ENCODE measurements around the gene REC114.
"Not testable (repeated sequence)": the region's sequence is repeated elsewhere in the genome, so short reads cannot be mapped to it uniquely, and the experiment has no call there.

Gene REC114

DNA sequence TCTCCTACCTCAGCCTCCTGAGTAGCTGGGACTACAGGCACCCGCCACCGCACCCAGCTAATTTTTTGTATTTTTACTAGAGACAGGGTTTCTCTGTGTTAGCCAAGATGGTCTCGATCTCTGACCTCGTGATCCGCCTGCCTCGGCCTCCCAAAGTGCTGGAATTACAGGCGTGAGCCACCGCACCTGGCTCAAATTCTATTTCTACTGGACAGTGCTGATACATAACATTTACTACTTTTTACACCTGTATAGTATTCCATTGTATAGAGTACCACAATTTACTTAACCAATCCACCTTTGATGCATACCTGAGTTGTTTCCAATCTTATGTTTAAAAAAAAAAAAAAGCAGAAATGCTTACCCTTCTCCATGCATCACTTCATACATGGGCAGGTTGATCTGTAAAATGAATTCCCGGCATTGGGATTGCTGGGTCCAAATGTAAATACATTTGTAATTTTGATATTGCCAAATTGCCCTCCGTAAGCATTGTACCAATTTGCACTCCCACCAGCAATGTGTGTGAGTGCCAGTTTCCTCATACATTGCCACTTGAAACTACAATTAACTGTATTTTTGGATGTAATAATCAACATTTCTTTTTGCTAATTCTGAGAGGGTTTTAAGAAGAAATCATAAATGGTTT lies 95.7 kb downstream of the REC114 start:
- no peak for DNase-seq

DNA sequence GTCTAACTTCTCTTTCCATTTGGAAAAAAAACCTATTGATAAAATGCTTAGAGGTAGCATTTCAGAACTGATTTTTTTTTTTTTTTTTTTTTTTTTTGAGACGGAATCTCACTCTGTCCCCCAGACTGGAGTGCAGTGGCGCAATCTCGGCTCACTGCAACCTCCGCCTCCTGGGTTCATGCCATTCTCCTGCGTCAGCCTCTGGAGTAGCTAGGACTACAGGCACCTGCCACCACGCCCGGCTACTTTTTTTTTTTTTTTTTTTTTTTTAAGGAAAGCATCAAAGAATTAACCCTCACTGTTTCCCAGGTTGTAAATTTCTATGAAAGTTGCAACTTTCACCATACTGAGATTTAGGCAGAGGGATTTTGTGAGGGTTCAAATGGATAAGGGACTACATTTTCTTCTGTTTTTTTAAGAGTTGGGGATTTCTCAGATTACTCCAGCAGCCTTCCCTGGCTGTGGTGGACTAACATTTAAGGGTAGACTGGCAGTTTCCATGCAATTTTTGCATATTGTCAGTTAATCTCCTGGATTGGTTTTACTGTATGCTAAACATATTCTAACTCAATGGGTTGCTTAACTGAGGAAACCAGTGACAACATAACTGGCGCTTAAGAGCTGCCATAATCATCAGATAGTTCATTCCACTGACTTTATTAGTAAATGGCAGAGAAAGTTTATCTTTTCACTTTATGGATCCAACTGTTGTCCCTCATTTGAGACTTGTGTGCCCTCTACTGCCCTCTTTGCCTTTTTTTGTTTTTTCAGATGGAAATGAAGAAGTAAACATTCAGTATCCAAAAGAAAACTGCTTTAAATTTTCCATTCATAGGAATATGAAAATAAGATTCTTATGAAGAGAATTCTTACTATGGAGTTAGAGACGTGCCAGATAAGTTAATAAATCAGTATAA lies 96.5 kb downstream of the REC114 start:
- peak; percentile 29 for DNase-seq

DNA sequence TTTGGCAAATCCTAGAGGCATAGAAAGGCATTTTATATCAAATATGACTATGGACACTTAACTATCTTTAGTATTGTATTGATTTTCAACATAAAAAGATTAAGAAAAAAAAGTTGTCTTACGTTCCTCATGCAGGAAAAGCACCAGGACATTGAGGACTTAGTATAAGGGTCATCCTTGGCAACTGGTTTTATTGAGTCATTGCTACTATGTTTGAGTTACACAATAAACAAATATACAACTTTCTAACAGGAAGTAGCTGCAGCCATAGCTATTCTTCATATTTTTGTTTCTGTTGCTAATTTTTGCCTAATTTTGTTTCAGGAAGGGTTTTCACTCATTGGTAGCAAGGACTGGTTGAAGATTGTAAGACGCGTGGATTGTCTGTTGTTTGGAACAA lies 97.2 kb downstream of the REC114 start:
- DNase-seq = no peak

DNA sequence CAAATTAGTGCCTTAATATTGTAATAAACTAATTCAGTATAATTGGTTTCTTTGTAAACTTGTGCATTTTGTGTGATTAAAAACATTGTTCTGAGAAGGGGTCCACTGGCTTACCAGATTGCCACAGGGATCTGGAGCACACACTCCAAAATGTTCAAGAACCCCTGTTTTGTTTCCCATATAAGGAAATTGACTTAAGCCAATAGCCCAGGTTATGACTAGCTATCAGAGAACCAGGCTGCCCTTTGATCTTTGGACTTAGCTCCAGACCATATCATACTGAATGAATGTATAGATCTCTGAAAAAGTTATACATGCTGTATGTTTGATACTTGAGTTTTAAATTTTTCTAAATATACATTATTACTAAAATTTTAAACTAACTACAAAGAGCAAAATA lies 98.5 kb downstream of the REC114 start:
- DNase-seq = no peak

DNA sequence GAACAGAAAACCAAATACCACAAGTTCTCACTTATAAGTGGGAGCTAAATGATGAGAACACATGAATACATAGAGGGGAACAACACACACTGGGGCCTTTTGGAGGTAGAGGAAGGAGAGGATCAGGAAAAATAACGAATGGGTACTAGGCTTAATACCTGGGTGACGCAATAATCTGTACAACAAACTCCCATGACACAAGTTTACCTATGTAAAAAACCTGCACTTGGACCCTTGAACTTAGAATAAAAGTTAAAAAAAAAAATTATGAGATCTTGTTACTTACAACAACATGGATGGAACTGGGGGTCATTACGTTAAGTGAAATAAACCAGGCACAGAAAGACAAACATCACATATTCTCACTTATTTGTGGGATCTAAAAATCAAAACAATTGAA lies 106.0 kb downstream of the REC114 start:
- DNase-seq = not testable (repeated sequence)

DNA sequence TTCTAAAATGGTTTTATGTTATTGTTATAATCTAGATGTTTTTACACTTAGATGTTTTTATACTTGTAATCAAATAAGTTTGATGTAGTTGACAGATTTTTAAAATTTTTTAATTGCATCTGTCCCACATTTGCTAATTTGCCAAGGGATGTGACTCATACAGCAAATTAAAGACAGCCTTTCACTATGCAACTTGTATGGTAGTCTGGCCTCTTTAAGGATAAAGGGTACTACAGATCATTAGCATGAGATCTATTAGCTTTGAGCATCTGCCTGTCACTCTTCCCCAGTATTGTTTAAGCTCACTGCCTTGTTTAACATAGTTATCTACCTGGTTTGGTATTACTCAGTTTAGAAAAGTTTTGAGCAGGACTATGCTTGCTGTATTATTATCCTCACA lies 107.2 kb downstream of the REC114 start:
- no peak for DNase-seq

DNA sequence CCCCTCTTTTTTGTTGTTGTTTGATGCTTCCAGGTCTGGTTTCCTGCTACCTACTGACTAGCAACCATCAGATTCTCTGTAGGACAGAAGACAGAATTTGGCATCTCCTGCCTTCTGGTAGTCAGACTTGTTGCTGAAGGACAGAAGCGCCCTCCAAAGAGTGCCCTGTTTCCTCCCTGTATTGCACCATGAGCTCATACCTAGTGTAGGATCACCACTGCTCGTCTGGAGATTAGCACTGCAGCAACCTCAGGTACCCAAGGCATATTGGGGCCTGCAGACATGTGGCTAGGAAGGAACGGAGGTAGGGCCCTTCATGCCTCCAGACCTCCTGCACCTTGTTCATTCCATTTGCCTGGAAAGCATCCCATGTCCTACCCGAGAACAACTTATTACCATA lies 112.1 kb downstream of the REC114 start:
- DNase-seq = no peak

DNA sequence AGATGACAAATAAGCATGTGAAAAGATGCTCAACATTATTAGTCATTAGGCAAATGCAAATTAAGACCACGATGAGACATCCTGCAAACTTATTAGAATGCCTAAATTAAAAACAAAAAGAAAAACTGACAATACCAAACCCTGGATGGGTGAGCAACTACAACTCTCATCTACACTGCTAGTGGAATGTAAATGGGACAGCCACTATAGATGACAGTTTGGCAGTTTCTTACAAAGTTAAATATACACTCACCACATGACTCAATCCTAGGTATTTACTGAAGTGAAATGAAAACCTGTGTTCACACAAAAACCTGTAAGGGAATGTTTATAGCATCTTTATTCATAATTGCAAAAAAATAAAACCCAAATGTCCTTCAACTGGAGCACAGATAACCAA lies 115.6 kb downstream of the REC114 start:
- no peak for DNase-seq

DNA sequence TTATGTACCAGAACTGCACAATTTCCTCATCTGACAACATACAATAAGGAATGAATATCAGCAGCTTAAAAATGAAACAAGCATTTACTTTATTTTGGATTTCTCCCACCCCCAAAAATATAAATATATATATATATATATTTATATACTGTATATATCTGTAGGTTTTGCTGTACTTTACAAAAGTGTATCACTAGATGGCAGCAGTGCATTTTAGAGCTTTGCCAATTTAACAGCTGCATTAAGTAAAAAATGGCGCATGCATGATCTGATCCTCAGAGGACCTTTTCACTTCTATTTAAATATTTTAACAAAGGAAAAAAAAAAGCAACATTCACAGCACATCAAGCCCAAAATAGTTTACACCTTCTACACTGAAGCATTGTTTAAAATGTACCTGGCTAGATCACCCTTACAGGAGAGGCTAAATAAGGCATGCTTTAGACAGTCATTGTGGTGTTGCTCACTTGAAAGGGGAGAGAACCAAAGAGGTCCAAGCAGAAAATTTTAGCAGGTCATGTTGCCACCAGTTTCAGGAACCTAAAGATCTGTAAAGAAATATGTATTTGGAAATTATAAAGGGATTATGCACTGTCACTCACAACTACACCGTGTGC lies 117.6 kb downstream of the REC114 start:
- peak; percentile 77 for DNase-seq

DNA sequence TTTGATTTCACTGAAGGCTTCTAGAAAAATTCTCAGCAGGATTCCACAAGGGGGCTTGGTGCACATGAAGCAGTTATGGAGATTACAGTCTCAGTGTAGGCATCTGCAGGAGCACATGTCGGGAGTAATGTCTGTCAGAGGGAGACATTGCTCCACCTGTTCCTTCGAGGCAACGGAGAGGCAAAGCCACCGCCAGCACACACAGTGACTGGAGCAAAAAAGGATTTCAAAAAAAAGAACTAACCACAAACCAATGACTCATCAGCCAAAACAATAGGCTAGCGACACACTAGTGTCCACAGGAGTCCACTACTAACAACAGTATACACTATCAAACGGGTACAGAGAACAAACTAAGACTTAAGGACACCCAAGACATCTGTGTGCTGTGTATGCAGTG lies 121.3 kb downstream of the REC114 start:
- peak; percentile 92 for DNase-seq

DNA sequence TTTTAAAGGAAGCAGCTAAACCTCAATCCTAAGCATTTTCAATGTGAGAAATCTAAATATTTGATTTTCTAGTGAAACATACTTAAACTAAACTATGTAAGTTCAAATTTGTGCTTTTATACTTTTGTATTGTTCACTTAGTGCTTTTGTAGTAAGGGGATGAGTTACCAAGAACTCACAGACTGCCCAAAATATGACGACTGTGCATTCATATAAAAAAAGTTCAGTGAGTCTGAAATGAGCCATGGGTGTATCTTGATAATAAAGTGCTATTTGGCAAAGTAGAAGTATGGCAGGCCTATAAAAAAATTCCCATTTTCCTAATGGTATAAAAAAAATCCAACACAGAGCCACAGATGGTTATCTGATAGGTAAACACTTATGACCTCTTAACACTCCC lies 124.1 kb downstream of the REC114 start:
- DNase-seq = no peak

DNA sequence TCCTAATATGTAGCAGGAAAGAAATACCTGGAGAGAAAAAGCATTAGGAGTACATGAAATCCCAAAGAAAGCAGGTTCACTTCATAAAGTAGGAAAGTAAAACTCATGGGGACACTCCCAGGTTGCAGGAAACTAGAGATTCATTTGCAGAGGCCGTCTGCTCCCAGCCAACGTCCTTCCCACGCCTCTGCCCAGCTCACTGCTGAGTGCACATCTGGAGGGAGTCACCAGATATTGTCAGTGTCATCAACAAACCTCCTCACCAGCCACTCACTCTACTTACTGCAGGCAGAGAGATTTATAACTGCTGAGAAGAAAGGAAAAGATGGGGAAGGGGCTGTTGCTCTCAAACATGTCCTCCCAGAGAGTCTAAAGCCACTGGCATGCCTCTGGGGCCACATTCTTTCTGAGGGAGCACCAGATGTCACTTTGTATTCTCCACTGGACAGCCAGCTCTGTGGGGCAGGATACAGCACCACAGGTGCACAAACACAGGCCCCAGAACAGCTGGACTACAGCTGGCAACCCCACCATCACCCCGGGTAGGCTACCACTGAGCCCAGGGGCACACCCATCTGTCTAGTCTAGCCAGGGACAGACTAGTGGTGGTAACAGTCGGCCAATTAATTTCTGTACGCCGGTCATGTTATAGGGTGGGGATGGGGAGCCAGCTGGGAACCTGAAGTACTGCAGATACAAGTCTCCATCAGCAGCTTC lies 125.8 kb downstream of the REC114 start:
- DNase-seq = no peak

DNA sequence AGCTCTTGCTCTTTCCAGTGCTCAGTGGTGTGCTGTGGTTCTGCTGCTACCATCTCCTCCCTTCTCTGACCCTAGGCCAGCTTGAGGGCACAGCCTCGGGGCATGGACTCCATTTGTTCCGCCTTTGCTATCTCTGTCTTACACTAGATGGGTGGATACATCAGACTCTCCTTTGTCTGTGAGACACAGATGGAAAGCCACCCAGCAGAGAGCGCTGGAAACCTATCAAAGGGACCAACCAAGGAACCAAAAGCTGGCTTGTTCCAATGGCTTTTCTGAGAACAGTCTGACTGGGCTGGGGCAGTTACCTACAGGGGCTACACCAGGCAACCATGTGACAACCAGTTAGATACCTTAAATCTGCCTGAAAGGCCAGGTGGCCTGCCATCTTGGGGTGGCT lies 126.4 kb downstream of the REC114 start:
- peak; percentile 5 for DNase-seq

DNA sequence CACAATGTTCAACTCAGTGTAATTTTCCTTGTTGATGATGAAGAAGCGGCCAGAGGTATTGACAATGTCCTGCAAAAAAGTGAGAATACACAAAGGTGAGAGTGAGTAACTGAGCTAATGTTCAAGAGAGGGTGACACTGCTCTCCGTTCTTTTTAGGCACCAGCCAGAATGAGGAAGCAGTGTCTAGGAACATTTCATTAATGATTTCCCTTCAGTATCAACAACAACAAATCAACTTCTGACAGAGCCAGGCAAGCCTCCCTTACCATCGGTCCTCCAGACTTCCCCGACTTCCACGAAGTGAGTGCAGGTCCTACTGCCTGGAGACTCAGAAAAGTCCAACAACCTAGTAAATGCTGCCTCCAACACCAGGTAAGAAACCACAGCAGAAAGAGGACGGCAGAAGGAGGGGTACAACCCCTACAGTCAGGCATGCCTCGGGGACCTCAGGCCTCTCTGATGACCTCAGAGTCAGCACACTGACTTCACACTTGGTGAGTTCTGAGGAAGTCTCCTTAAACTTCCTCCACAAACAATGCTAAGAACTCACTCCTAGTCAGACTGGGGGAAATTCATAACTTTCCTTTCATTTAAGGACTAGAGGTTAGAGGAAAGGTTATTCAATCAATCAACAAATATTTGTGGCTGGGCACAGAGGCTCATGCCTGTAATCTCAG lies 127.5 kb downstream of the REC114 start:
- DNase-seq = no peak

DNA sequence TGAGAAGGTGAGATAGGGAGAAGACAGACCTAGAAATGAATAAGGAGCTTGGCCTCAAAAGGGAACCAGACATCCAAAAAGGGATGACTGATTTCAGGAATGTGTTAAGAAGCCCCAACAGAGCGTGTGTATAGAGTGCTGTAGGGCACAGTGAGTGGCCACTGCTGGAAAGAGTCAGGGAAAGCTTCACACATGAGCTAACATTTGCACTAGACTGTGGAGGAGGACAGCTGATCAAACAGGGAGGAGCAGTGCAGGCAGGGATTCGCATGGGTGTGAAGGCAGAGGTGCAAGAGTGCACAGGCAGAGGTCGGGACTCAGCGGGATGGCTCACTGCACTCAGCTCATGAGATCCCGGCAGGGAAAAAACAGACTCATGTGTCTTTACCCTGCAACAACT lies 128.4 kb downstream of the REC114 start:
- no peak for DNase-seq

DNA sequence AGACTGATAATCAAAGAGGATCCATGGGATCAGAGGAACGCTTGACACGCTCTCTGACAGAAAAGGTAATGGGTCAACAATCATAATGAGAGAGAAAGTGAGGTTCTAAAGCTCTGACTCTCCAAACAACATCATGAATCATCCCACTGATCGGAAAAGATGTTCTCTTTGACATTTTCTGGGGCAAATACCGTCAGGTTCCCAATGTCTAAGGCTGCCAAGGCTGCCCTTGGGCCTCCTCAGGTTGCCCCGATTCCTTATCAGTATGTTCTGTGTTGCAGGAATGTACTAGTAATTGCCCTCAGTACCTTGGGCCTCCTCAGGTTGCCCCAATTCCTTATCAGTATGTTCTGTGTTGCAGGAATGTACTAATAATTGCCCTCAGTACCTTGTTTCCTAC lies 129.3 kb downstream of the REC114 start:
- DNase-seq = no peak

DNA sequence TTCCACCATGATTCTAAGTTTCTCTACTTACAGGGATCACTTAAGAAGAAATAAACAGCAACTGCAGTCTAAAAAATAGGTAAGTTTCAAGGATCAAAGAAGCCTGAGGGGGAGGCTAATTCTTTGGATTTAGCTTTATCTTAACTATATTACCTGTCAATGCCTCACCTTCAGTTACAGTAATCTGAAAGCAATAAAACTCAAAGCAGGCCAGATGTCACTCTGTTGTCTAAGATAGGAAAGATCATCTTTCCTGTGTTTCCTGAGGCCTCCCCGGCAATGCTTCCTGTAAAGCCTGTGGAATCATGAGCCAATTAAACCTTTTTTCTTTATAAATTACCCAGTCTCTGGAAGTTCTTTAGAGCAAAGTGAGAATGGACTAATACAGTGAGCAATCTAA lies 130.1 kb downstream of the REC114 start:
- DNase-seq = no peak

DNA sequence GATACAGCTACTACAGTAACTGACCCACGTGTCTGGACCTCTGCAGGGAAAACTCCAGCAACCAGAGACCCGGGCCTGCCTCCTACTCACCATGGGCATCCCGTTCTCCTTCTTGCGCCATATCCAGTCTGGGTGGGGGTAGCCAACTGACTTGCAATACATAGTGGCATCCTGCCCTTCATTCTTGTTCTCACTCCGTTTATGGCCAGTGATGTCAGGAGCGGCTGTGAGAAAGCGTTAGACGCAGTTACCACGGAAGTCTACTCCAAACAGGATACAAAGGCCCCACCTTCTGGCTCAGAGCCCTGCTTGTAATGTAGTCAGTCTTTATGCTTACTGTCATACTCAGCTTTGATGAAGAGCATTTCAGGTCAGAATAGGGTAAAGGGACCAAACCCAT lies 130.6 kb downstream of the REC114 start:
- no peak for DNase-seq

DNA sequence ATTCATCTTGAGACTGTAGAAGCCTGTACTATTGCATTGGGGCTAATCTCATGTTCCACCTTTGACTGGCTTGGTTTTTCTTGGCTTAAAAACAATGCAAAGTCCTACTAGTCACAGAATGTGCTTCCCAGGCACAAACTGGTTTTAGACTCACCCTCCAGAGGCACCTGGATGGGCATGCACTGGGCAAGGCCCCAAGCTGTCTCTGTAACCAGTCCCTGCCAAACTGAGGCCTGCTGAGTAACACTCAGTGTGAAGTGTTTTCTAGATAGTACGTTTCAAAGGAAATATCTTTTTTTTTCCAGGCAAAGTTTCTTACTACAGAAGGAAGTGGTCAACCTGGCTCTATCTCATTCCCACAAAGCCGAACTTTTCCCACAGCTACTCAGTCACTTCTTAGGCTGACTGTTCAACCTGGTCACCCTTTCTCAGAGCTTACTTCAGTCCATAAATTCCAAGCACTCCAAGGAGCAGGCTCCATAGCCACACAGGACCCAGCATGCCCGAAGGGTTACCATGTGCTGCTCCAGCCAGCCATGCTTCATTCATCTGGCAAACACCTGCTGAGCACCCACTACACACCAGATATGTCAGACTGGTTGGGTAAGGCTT lies 132.8 kb downstream of the REC114 start:
- peak; percentile 18 for DNase-seq

DNA sequence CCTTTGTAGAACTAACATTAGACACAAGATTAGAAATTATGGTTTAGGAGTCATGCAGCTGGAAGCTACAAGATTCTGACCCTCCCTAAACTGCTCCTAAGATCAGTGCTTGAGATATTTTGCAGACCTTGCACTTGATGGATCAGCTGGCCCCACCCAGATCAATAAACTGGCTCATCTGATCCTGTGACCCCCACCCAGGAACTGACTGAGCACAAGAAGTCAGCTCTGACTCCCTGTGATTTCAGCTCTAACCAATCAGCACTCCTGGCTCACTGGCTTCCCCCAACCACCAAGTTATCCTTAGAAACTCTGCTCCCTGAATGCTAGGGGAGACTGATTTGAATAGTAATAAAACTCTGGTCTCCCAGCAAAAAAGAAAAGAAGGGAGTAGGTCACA lies 134.6 kb downstream of the REC114 start:
- DNase-seq = not testable (repeated sequence)

DNA sequence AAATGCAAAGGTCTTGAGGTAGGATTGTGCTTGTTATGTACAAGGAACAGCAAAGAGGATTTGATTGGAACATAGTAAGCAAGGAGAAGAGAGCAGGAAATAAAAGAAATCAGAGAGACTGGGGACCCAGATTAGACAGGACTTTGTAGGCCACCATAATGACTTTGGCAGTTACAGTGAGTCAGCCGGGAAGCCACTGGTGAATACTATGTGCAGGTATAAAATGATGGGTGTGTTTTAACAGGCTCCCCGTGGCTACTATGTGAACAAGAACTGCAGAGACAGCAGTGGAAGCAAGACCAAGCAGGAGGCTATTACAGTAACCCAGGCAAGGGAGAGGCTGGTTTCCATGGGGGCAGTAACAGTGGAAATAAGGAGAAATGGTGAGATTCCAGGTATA lies 135.1 kb downstream of the REC114 start:
- no peak for DNase-seq

DNA sequence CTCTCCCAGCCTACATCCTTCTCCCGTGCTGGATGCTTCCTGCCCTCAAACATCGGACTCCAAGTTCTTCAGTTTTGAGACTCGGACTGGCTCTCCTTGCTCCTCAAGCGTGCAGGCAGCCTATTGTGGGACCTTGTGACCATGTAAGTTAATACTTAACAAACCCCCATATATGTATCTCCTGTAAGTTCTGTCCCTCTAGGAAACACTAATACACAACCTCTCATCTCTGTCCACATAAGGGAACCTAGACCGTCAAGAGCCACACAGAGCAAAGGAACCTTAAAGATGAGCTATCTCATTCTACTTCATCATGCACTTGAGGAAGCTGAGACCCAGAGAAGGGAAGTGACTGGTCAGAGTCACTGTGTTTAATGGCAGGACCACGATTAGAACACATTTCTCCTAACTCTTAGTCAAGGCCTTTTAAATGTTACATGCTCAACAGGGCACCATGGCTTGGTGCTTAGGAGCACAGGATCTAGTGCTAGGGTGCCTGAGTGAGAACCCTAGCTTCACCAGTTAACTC lies 140.0 kb downstream of the REC114 start:
- DNase-seq = no peak
